Measurements from ENCODE around the gene MAGI2.

DNA sequence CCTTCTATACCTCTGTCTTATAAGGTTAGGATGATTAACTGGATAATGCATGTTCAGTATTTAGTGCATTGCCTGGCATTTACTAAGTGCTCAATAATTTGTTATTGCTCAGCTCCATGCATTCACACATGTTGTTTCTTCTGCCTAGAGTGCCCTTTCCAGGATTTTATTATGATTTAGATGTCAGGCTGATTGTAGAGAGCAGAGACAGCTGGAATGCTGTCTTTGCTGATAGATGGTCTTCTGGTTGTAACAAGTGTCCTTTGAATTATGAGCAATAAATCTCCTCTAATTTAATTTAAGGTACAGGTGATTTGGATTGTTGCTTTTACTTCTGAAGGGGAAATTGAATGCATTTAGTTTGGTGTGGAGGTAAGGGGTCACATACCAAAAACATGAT, 548.0 kb downstream of the MAGI2 start:
- TF ChIP-seq POLR2A (IDR thresholded peaks at IDR 0.05) (no peak), POLR2AphosphoS5 (IDR thresholded peaks at IDR 0.05; ENCODE audit: insufficient read depth in 1 of 2, low read depth in 1 of 2) (no peak)
- TF ChIP-seq, protein P1, sequence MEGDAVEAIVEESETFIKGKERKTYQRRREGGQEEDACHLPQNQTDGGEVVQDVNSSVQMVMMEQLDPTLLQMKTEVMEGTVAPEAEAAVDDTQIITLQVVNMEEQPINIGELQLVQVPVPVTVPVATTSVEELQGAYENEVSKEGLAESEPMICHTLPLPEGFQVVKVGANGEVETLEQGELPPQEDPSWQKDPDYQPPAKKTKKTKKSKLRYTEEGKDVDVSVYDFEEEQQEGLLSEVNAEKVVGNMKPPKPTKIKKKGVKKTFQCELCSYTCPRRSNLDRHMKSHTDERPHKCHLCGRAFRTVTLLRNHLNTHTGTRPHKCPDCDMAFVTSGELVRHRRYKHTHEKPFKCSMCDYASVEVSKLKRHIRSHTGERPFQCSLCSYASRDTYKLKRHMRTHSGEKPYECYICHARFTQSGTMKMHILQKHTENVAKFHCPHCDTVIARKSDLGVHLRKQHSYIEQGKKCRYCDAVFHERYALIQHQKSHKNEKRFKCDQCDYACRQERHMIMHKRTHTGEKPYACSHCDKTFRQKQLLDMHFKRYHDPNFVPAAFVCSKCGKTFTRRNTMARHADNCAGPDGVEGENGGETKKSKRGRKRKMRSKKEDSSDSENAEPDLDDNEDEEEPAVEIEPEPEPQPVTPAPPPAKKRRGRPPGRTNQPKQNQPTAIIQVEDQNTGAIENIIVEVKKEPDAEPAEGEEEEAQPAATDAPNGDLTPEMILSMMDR (IDR thresholded peaks at IDR 0.05), result no peak
